GM13976 (cell line): ENCODE data around the gene TRPM5.

ENCODE experiments used
- DNase-seq: peaks from one replicate; pipeline ENCODE4 v3.0.0; 2012; ENCODE audit warnings: low spot score
- CTCF ChIP-seq: IDR thresholded peaks from 2 replicates; pipeline ENCODE4 v1.5.1; 2012; ENCODE audit warnings: borderline replicate concordance, mild to moderate bottlenecking; ENCODE audit not compliant: insufficient read depth; ENCODE audit errors: extremely low read depth, missing control alignments, control extremely low read depth
- in situ Hi-C: fragments of 300-500 bp; cut with MboI; formaldehyde crosslinking; loops from one replicate; pipeline ENCODE4 v1.12.0; 2022; ENCODE audit warnings: low sequenced_read_pairs, mixed read lengths, inconsistent platforms; ENCODE audit not compliant: unreplicated experiment

The TRPM5 gene

DNA sequence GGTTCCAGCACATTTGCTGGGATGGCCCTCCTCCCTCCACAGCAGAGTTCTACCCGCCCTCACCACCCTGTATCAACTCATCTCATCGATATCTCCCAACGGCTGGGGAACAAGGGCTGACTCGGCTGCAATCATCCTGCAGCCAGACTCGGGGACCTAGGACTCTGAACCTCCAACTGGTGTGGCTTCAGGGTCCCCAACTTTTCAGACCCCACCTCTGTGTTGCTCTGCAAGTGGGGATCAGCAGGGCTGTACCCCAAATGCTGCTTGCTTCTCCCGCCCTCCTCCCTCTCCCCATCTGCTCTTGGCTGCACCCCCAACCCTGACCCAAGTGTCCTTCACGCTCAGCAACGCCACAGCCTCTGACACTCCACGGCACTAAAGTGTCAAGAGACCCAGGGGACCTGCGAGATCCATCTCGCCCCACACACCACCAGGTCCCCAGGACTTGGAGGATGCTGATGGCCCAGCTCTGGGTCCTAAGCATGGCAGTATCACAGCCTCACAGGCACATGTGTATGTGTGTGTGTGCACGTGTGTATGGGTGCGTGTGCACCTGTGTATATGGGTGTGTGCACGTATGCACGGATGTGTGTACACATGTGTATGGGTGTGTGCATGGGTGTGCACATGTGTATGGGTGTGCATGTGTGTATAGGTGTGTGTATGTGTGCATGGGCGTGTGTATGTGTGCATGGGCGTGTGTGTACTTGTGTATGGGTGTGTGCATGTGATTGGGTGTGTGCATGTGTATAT, 26.9 kb upstream of the TRPM5 start:
- no peak for TF ChIP-seq CTCF
- DNase-seq, result no peak
- in situ Hi-C loops, result no loop called here

DNA sequence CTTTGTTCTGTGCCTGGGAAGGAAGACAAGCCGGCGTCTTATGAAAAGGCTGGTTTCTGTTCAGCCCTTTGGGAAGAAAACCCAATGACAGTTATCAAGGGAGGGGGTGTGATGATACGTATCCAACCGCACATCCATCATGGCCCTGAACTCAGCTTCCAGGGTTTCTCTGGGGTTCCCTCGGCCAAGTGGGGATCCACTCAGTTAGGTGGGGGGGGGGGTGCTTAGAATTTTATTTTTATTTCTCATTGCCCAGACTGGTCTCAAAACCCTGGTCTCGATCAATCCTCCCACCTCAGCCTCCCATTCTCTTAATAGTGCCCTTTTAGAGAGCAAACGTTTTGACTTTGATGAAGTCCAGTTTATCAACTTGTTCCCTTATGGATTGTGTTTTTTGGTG, 26.2 kb upstream of the TRPM5 start:
- in situ Hi-C loops, result no loop called here
- TF ChIP-seq CTCF, result no peak

DNA sequence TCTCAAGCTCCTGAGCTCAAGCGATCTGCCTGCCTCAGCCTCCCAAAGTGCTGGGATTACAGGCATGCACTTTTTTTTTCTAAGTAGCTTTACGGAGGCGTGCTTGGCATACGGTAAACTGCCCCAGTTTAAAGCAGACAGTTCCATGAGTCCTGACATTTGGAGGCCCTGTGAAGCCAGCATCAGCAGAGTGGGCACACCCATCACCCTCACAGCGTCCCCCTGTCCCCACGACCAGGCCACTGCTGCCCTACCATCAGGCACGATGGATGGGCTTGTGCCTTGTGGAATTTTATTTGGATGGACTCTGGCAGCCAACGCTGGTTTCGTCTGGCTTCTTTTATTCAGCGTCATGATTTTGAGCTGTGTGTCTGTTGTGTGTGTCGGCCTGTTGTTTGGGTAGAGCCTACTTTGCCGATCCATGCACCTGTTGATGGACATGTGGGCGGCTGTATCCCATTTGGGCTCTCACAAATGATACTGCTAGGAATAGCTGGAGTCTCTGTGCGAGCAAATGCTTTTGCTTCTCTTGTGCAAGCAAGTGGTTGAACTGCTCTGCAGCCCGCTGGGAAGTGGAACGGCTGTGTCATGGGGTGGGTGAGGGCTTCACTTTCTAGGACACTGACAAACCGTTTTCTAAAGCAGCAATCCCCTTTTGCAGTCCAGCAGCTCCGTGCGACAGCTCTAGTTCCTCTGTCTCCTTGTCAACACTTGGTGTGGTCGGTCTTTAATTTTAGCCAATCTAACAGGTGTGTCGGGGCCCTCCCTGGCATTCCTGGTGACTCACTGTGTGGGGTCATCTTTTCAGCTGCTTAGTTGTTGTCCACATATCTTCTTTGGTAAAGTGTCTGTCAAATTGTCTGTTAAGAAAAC, 24.3 kb upstream of the TRPM5 start:
- in situ Hi-C loops, result no loop called here
- no peak for TF ChIP-seq CTCF
- DNase-seq, result no peak

More for the DNA sequence above, 26.2 kb upstream of the TRPM5 start:
- DNase-seq, result no peak

- in situ Hi-C loops, result no loop called here
- DNase-seq, result peak; percentile 36
- no peak for TF ChIP-seq CTCF
Measured at GRCh38 chr11:2467695-2468055, 23.4 kb upstream of the TRPM5 start.

DNA sequence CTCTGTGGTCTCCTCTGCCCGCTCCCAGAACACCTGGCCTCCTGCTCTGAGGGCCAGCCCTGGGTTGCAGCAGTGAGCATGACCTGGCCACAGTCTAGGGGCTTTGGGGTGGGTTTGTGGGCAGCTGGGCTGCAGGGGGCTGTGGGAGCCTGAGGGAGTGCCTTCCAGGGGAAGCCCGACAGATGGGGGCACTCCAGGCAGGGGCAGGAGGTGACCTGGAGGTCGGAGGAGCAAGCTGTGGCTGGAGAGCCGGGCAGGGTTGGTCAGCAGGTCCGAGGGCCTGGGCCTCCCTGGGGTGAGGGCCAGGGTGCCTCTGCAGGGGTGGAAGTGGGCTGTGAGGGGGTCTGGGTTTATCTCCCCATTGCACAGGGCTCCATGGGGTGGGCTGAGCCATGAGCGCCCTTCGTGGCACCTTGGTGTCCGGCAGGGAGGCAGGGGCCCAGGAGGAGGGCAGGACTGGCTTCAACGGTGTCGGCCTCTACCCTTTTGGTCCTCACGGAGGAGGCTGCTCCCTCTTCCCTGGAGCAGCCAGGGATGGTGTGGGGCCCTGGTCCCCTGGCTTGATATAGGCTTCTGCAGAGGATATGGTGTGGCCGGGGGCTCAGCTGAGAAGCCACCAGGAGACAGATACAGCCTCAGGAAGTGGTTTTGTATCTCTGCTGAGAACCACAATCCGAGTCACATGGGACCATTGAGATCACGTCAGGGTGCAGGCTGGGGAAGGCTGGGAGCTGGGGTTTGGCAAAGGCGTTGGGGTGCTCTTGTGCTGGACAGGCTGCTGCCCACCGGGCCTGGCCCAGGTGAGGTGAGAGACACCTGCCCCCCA, 22.8 kb upstream of the TRPM5 start:
- in situ Hi-C loops, result no loop called here
- TF ChIP-seq CTCF, result no peak
- DNase-seq, result peak; percentile 87

DNA sequence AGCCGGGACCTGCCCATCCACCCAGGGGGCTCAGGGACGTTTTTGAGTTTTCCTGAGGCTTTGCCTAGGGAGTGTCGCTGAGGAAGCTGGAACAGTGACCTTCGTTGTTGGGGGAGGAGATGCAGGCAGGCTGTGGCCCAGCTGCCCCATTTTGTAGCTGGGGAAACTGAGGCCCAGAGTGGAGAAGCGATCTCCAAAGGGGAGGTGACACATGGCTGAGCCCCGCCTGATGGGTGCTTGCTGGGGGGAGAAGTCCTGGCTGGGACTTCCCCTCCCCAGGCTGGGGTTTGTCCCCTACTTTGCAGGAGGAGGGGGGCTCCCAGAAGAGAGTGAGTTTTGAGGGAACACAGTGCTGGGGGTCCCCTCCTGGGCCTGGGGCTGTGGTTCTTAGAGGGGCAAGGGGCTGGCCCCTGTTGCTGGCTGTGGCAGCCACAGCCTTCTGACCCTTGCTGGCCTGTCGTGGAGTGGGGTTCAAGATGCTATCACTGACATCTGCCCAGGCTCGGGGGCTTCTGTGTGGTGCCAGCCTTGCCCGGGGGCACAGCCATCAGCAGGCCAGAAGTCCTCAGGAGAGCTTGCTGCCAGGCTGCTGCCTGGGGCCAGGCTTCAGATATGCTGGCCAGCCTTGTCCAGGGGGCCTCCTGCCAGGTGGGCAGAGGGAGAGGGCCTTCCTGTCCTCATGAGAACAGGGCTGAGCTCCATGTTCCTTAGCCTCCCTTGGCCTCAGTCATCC, 21.9 kb upstream of the TRPM5 start:
- TF ChIP-seq CTCF, result no peak
- in situ Hi-C loops, result no loop called here
- DNase-seq, result peak; percentile 38
